Activated CD8-positive, alpha-beta memory T cell treated with anti-CD3 and anti-CD28 coated beads, Interleukin-2, amount 50 U/mL, for 4 hours (primary cell): ENCODE results near the gene CADM2.

ENCODE experiments used
- DNase-seq: peaks from one replicate; pipeline ENCODE4 v3.0.0-alpha.2; 2020

The CADM2 gene

GRCh38 chr3:85342915-85343314 is 384.1 kb downstream of the CADM2 start:
- no peak for DNase-seq

- DNase-seq = no peak
Observed at GRCh38 chr3:85355572-85355971, 396.8 kb downstream of the CADM2 start.

DNA sequence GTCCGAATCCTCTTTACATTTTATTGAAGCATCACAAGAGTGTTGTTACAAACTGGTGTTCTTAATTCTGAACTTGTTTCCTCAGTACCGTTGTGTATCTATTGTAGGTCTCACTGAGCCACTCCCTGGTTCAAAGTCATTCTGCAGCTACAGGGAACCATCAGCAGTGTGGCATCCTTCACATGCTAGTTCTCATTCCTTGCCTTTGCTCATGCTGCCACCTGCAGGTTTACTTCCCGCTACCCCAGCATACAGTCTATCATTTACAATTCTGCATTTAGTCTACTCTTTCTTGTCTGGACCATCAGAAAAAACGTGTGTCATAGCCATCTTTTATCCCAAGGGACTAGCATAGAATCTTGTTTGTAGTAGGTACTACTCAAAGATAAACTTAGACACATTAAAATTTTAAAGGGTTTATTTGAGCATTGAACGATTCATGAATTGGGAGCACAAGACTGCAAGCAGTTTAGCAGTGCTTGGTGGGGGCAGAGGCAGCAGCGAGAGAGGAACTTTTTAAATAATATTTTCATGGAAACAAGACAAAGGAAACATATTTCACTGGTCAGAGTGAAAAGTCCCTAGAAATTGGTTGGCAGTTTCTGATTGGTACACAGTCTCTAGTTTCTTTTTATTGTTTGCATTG is 402.1 kb downstream of the CADM2 start:
- no peak for DNase-seq

DNA sequence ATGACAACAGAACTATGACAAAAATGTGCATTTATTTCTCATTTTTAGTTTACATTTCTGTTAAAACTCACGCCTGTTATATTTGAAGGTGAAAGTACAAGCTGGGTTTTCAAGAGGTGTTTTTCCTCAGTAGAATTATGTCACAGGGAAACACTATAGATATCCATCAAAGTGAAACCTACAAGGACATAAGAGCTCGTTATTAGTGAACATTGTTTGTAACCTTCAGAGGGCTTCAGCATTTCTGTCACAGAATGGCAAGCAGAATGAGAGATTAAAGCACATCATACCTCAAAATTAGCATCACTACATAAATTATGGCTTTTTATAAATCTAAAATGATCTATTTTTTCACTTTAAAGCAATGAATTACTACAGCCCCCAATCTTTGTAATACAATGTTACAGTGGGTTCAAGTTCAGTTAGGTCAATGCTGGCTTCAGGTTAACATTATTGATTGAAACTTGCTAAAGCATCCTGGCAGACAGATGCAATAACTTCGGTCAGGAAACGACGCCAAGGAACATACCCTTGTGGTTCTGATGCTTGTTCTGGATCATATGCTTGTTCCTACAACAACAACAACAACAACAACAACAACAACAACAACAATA is 405.6 kb downstream of the CADM2 start:
- no peak for DNase-seq

DNA sequence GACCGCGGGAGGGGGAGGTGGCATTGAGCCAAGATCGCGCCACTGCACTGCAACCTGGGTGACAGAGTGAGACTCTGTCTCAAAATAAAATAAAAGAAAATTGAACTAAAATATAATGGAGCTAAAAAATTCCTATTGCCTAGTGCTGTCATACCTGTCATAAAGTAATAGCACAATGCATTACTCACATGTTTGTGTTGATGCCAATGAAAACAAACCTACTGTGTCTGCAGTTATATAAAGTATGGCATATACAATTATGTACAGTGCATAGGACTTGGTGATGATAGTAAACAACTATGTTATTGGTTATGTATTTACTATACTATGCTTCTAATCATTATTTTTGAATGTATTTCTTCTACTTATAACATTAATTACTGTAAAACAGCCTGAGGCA is 411.6 kb downstream of the CADM2 start:
- no peak for DNase-seq

- no peak for DNase-seq
Observed at GRCh38 chr3:85376131-85376530, 417.3 kb downstream of the CADM2 start.

- DNase-seq = no peak
Observed at GRCh38 chr3:85377115-85377514, 418.3 kb downstream of the CADM2 start.

GRCh38 chr3:85384372-85384771 is 425.6 kb downstream of the CADM2 start:
- no peak for DNase-seq

GRCh38 chr3:85387913-85388505 is 429.2 kb downstream of the CADM2 start:
- DNase-seq = no peak

GRCh38 chr3:85394424-85394823 is 435.6 kb downstream of the CADM2 start:
- DNase-seq = no peak

DNA sequence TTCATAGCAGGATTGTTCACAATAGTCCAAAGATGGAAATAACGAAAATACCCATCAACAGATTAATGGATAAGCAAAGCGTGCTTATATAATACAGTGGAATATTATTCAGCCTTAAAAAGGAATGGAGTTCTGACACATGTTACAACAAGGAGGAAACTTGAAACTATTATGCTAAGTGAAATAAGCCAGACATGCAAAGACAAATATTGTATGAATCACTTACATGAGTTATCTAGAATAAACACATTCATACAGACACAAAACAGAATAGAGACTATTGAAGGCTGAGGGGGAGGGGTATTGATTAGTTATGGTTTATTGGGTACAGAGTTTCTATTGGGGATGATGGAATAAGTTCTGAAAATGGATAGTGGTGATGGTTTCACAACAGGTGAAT is 438.6 kb downstream of the CADM2 start:
- DNase-seq = no peak

- no peak for DNase-seq
Observed at GRCh38 chr3:85426121-85426520, 467.3 kb downstream of the CADM2 start.

DNA sequence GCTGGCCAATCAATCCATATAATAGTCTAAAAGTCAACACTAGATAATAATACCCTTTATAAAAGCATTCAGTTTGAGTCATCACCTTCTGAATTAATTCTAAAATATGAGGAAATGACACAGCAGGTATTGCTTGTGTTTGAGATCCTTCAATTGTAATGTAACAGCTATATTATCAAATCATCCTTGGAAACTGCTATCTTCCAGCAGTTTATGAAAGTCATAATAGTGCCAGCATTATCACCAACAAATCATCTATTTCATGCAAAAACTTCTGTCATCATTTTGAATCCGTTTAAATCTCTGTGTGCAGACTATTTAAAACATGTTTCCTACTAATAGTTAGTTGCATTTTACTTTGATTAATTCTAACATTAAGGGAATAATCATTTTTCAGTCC is 468.7 kb downstream of the CADM2 start:
- no peak for DNase-seq

DNA sequence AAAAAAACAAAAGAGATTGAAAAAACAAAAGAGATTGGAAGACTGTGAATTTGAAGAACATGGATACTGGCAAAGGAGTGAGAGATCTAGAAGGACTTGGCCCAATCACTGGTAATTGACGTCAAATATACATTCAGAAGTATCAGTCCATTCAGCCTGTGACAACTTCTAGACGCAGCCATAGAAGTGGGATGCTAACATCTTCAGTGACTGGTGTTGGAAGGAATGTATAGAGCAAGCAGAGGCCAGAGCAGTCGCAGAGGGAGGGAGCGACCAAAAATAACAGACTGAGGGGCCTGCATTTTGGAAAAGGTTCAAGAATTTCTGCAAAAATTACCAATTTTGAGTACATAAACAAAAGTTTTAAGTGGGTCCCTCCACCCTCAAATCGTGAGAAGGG is 473.3 kb downstream of the CADM2 start:
- DNase-seq = no peak

DNA sequence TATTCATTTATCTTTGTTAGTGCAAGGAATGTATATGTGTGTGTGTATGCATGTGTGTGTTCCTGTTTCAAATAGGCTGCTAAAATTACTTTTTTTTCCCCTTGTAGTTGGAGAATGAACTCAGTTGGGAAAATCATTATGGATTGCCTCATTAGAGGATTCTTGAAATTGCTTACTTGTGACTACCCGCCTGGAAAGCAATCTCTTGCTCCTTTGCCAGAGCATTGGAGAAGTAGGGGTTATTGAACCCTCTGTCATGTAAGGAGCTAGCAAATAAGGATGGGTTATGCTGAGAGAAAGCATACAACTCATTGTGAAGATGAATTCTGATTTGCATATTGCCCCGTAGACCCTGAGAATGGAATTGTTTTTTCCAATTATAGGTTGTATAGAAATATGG is 474.5 kb downstream of the CADM2 start:
- DNase-seq = no peak

DNA sequence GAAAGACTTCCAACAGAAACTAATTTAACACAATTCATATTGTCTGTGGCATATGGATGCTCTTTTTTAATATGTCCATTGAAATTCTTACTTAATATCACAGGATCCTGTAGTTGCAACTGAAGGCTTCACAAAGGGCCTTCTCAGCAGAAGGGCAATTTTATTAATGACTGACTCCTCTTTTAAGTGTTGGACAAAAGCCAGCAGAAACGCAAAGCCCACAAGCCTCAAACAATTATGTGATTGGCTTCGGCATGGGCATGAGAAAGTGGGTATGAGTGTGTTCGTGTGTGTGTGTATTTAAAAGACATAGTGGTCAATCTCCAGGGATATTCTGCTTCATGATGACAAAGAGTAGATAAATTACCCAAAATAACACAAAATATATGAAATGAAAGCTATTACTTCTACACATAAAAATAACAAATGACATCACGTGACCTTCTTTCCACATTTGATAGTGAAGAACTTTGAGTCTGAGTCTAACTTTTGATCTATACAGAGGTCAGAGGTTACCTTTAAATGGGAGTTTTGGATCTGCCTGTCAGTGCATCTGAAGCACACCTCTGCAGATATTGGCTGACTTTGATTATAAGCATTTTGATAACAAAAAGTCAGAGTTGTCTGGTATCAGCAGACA is 496.9 kb downstream of the CADM2 start:
- DNase-seq = no peak

DNA sequence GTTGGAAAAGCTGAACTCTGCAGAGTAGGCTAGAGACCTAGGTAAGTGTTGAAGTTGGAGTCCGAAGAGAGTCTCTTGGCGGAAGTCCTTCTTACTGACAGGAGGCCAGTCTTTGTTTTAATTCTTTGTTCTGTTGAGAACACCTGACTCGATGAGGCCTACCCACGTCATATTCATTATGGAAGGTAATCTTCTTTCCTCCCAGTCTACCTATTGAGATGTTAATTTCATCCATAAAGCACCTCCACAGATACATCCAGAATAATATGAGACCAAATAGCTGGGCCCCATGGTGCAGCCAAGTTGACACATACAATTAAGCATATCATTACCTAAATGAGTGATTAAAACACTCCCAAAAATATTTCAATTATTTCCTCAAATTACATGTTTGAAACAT is 515.5 kb downstream of the CADM2 start:
- DNase-seq = no peak

DNA sequence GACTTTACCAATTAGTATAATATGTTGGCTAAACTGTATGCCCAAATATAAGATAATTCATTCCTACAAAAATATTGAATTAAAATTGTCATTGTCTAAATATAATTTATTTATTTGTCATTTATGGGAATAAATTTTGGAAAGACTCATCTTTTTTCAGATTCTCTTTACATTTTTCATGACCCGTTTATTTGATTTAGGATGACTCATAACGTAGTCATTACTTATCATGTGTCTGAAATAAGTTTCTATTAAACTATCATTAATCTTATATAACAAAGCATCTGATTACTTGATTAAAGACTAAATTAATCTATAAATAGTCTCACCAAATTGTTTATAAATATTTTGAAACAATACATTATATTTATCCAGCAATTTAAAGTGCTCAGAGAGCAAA is 516.6 kb downstream of the CADM2 start:
- no peak for DNase-seq

- no peak for DNase-seq
Observed at GRCh38 chr3:85476891-85477495, 518.2 kb downstream of the CADM2 start.

DNA sequence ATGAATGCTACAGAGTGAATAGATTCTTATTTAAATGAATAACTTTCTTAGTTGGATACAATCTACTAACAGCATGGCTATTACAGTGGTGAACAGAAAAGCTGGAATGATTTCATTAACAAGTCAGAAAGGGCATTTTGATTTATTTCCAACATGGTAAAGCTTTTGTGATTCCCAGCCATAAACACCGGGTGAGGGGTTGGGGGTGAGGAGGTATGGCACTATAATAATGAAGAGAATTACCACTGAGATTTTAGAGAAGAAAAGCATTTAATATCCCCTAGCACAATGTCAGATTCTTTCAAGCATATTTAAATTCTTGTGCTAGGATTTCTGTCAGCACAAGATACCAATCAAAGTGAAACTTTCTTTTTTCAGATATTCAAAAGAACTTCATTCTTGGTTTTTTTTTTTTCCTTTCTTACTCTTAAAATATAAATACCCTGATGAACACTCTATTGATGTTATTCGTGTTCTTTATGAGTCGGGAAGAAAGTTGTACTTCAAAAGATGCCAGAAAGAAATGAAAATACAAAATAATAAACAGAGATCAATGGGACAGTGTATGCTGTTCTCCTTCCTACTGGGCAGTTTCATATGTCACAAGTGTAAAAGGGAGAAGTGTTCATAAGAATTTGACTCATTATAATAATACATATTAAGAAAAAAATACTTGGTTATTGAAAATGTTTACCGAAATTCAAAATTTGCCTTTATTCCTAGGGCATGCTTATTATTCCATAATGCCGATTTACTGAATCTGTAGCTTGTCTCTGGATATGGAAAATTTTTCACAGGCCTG is 522.8 kb downstream of the CADM2 start:
- no peak for DNase-seq

- DNase-seq = no peak
Observed at GRCh38 chr3:85482213-85482490, 523.4 kb downstream of the CADM2 start.

DNA sequence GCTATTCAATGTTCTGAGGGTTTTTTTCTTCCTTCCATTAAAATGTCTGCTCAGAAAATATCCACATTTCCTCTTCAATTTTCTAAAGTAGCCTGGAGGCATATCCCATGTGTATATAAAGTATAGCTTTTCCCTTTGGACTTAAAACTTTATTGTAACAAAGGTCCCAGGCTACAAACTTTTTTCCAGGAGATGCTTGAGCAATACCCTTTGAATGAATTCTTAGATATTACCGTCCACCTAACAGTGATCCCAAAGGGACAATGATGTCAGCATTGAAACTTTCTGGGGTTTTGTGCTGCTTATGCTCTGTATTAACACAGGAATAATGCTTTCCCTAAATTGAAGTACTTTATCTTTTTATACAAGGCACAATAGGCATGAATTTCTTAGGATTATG is 525.2 kb downstream of the CADM2 start:
- no peak for DNase-seq

DNA sequence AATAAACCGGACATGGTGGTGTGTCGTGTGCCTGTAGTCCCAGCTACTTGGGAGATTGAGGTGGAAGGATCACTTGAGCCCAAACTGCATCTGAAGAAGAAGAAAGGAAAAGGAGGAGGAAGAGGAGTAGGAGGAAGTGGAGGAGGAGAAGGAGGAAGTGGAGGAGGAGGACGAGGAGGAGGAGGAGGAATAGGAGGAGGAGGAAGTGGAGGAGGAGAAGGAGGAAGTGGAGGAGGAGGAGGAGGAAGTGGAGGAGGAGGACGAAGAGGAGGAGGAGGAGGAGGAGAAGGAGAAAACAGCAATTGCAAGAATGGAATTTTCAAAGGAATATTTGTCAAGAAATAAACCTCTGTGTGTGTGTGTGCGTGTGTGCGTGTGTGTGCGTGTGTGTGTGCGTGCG is 528.6 kb downstream of the CADM2 start:
- DNase-seq = no peak
